ENCODE data around the gene ATP2A3. TPM values are rescaled to one million over a fixed set of nuclear protein-coding genes. Genes with fewer than 3 reads are reported as not detected.

The ATP2A3 gene
- total RNA-seq, 1 donor from 2014 or later, result 1.6 TPM

DNA sequence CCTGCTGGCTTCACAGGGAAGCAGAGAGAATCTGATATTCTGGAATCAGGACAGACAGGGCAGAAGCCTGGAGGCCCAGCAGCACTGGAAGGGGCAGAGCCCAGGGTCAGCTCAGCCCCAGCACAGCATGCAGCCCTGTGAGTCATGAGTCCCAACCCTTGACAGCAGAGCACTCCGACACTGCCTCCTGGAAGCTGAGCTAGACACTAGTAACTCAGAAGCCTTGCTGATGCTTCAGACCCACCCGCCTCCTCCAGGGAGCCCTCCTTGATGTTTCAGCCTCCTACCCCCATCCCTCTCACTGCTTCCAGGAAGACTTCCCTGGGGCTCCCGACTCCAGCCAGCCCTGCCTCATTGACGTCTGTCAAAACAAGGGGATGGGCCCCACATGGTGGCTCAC is 78.3 kb downstream of the ATP2A3 start:
- H3K27ac Mint-ChIP-seq (ENCODE audit: unreplicated experiment), result no peak overlapping the region
- H3K4me3 Mint-ChIP-seq, result no peak overlapping the region
- TF ChIP-seq, protein P1, sequence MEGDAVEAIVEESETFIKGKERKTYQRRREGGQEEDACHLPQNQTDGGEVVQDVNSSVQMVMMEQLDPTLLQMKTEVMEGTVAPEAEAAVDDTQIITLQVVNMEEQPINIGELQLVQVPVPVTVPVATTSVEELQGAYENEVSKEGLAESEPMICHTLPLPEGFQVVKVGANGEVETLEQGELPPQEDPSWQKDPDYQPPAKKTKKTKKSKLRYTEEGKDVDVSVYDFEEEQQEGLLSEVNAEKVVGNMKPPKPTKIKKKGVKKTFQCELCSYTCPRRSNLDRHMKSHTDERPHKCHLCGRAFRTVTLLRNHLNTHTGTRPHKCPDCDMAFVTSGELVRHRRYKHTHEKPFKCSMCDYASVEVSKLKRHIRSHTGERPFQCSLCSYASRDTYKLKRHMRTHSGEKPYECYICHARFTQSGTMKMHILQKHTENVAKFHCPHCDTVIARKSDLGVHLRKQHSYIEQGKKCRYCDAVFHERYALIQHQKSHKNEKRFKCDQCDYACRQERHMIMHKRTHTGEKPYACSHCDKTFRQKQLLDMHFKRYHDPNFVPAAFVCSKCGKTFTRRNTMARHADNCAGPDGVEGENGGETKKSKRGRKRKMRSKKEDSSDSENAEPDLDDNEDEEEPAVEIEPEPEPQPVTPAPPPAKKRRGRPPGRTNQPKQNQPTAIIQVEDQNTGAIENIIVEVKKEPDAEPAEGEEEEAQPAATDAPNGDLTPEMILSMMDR (conservative IDR thresholded peaks at IDR 0.05), result no peak
- H3K36me3 Mint-ChIP-seq (ENCODE audit: low read depth), result no peaks in the 10 kb centered on the region
- H3K9me3 Mint-ChIP-seq, result no peaks in the 10 kb centered on the region
- peaks cover 12% of the 10 kb centered on the region for H3K4me1 Mint-ChIP-seq
- DNase-seq (ENCODE audit: low read depth, low spot score), result no peak
- peaks cover 11% of the 10 kb centered on the region for H3K27me3 Mint-ChIP-seq (ENCODE audit: low read depth)

DNA sequence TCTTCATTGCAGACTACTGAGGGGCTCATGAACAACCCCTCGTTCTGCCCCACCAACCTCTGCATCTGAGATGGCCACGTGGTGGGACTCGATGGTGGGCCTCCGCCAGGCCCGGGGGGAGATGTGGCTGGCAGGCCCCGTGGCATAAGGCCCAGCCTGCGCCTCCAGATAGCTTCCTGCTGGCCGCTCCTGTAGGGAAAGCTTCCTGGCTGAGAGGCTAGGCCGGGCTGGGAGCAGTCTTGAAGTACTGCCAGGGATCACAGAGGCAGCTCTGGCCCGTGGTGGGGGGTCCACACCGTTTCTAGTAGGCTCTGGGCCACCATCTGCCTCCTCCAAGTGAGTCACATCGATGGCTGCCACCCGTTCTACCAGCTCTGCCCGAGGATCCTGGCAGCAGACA is 79.0 kb downstream of the ATP2A3 start:
- Mint-ChIP-seq H3K4me3 (no peak overlapping the region), H3K4me1 (peaks cover 6% of the 10 kb centered on the region), H3K36me3 (ENCODE audit: low read depth) (no peaks in the 10 kb centered on the region), H3K27ac (ENCODE audit: unreplicated experiment) (no peak overlapping the region), H3K9me3 (no peaks in the 10 kb centered on the region), H3K27me3 (ENCODE audit: low read depth) (peaks cover 4% of the 10 kb centered on the region)
- no peak for DNase-seq (ENCODE audit: low read depth, low spot score)
- TF ChIP-seq, protein P1 (conservative IDR thresholded peaks at IDR 0.05), result no peak

DNA sequence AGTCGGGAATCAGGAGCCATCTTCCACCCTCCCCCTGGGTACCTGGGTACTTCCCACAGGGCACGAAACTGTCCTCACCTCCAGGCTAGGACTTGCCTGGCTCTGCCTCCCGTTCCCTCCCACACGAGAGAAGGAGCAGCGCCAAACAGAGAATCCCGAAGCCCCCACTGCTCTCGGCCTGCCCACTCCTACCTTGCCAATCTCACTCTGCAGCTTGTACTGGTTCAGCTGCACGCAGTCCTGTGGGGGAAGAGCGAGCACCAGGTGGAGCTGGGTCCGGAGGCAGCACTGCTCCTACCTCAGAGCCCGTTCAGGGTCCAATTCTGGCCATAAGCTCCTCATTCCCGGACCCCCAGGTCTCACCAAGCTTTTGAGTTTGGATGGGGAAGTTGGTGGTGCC is 80.0 kb downstream of the ATP2A3 start:
- H3K9me3 Mint-ChIP-seq, result no peaks in the 10 kb centered on the region
- peaks cover under 1% of the 10 kb centered on the region for H3K27me3 Mint-ChIP-seq (ENCODE audit: low read depth)
- DNase-seq (ENCODE audit: low read depth, low spot score), result no peak
- H3K27ac Mint-ChIP-seq (ENCODE audit: unreplicated experiment), result no peak overlapping the region
- peaks cover 14% of the 10 kb centered on the region for H3K4me1 Mint-ChIP-seq
- no peaks in the 10 kb centered on the region for H3K36me3 Mint-ChIP-seq (ENCODE audit: low read depth)
- TF ChIP-seq, protein P1 (conservative IDR thresholded peaks at IDR 0.05), result no peak
- H3K4me3 Mint-ChIP-seq, result no peak overlapping the region

DNA sequence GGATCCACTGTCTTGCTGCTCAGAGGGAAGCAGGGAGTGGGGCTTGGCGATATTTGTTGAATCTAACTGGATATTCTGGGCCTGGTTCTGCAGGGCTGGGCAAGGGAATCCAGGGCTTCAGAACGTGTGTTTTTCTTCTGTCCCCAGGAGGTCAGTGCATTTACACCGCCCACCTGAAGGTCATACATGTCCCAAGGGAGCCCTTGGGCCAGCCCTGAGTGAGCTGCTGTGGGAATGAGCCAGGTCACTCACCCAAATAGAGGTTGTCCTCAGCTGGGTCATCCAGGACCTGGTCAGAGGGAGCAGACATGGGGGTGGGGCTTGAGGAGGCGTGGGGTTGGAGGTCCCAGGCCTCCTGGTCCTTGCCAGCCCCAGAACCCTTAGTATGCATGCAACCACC is 82.0 kb downstream of the ATP2A3 start:
- no peak for DNase-seq (ENCODE audit: low read depth, low spot score)
- H3K9me3 Mint-ChIP-seq, result no peaks in the 10 kb centered on the region
- H3K27me3 Mint-ChIP-seq (ENCODE audit: low read depth), result no peaks in the 10 kb centered on the region
- H3K4me3 Mint-ChIP-seq, result no peak overlapping the region
- H3K4me1 Mint-ChIP-seq, result peaks cover 16% of the 10 kb centered on the region
- H3K27ac Mint-ChIP-seq (ENCODE audit: unreplicated experiment), result no peak overlapping the region
- no peaks in the 10 kb centered on the region for H3K36me3 Mint-ChIP-seq (ENCODE audit: low read depth)
- TF ChIP-seq, protein P1 (conservative IDR thresholded peaks at IDR 0.05), result no peak

DNA sequence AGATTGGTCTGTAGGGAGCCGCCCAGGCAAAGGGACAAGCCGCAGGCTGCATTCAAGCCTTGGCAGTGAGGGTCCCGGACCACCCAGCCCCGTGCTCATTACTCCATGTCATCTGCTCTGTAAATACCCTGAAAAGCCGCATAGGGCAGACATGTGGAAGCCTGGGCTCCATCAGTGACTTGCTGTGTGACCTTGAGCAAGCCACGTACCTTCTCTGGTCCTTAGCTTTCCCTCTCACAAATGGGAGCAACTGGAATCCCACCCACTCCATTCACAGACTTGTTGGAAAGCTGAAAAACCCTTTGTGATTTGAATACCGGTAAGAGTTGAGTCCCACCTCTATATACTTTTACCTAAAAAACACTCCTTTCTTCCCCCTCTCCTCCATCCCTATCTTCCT is 83.3 kb downstream of the ATP2A3 start:
- Mint-ChIP-seq H3K27me3 (ENCODE audit: low read depth) (no peaks in the 10 kb centered on the region), H3K9me3 (no peaks in the 10 kb centered on the region), H3K36me3 (ENCODE audit: low read depth) (no peaks in the 10 kb centered on the region), H3K4me3 (no peak overlapping the region), H3K4me1 (peaks cover 16% of the 10 kb centered on the region), H3K27ac (ENCODE audit: unreplicated experiment) (no peak overlapping the region)
- TF ChIP-seq, protein P1 (conservative IDR thresholded peaks at IDR 0.05), result no peak
- DNase-seq (ENCODE audit: low read depth, low spot score), result no peak

All from neural crest cell (in vitro differentiated cells).